Islet precursor cell (in vitro differentiated cells): ENCODE results near the gene DHRS4L2.
A peak's percentile ranks its signal among the peaks of the same experiment; 100 is the strongest.
"Not testable (repeated sequence)": the region's sequence is repeated elsewhere in the genome, so short reads cannot be mapped to it uniquely, and the experiment has no call there.

Experiments used
- DNase-seq: peaks from one replicate; pipeline ENCODE4 v3.0.0-alpha.2; 2018

The DHRS4L2 gene

GRCh38 chr14:23974041-23974440 lies 14.7 kb upstream of the DHRS4L2 start:
- DNase-seq, result not testable (repeated sequence)

DNA sequence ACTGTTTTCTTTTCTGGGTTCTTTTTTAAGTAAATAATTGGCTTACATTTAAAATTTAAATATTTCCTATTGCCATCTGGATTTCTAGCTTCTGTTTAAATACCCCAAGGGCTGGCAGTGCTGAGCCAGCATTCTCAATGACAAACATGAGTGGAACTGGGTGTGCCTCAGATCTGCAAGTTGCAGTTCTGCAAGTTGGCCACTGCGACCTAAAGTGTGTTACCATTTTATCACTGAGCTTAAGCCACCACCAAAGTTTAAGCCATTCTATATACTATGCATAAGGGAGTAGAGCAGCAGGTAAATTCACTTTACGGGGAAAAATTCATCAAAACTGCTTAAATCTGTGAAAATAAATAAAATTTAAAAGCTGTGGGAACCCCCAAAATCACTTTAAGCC lies 11.5 kb upstream of the DHRS4L2 start:
- DNase-seq, result not testable (repeated sequence)

- DNase-seq, result not testable (repeated sequence)
These were observed 6.5 kb upstream of the DHRS4L2 start for GRCh38 chr14:23981951-23982813.

- DNase-seq, result no peak
These were observed 3.7 kb upstream of the DHRS4L2 start for GRCh38 chr14:23984891-23985602.

GRCh38 chr14:23988223-23988606 lies 514 bp upstream of the DHRS4L2 start:
- not testable (repeated sequence) for DNase-seq

DNA sequence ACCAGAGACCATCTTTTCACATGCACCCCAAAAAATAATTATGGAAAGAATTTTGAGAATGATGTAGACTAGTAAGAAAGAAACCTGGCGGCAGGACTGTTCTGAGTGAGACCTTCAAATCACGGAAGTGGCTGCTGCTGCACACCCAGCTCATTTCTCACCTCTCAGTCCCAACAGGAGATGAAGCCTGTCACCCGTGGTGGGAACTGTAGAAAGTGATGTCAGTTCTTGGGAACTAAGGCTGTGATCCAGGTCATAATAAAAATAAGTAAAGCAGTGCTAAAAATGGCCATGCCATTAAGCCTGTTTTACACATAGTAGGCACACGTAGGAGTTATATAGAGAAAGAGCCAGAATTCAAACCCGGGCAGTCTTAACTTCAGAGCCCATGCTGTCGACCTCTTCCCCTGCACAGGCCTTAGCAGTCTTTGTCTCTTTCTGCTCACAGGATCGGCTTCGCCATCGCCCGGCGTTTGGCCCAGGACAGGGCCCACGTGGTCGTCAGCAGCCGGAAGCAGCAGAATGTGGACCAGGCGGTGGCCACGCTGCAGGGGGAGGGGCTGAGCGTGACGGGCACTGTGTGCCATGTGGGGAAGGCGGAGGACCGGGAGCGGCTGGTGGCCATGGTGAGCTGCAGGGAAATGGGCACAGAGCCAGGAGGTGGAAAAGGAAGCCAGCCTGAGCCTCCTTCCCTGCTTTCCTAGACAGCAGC lies 1.2 kb downstream of the DHRS4L2 start:
- DNase-seq, result not testable (repeated sequence)

- DNase-seq, result not testable (repeated sequence)
These were observed 2.2 kb downstream of the DHRS4L2 start for GRCh38 chr14:23990961-23991360.

DNA sequence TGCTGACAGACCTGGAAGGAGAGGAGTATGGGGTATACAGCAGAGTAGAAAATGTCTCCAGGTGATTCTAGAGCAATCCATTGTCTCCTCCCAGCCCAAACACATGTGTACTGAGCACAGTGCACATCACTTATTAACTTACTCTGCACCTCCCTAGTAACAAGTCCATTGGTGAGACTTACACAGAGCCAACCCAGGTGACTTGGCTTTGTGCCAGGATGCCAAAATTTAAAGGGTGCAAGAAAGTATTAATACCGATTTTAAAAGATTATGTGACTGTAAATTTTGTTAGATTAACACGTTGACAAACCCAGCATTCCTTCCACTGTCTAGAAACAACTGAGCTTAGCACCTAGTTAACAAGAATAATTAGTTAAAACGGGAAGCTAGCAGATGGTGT lies 4.3 kb downstream of the DHRS4L2 start:
- DNase-seq, result not testable (repeated sequence)

DNA sequence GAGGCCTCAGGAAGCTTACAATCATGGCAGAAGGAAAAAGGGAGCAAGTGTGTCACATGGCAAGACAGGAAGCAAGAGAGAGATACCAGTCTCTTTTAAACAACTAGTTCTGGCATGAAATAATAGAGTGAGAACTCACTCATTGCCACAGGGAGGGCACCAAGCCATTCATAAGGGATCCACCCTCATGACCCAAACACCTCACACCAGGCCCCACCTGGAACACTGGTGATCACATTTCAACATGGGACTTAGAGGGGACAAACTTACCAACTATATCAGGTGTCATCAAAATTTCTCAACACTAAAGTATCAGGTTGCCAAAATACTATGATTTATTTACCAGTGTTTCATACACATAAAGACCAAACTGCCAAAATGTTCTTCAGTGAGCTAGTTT lies 7.3 kb downstream of the DHRS4L2 start:
- not testable (repeated sequence) for DNase-seq

DNA sequence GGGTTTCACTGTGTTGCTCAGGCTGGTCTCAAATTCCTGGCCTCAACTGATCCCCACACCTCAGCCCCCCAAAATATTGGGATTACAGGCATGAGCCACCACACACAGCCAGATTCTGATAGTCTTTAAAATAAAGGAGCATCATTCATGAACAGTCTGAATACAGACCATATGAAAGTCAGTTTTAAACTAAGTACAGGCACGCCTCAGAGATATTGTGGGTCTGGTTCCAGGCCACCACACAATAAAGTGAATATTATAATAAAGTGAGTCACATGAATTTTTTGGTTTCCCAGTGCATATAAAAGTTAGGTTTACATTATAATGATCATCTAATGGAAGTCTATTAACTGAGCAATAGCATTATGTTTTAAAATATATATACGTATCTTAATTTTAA lies 8.1 kb downstream of the DHRS4L2 start:
- not testable (repeated sequence) for DNase-seq

DNA sequence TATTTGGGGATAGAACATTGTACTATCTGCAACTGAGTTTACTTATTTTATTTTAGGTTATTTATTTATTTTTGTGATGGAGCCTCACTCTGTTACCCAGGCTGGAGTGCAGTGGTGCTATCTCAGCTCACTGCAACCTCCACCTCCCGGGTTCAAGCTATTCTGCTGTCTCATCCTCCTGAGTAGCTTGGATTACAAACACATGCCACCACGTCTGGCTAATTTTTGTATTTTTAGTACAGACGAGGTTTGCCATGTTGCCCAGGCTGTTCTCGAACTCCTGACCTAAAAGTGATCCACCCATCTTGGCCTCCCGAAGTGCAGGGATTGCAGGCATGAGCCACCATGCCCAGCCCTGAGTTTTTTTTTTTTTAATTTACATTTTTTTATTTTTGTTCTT lies 10.9 kb downstream of the DHRS4L2 start:
- DNase-seq, result not testable (repeated sequence)

DNA sequence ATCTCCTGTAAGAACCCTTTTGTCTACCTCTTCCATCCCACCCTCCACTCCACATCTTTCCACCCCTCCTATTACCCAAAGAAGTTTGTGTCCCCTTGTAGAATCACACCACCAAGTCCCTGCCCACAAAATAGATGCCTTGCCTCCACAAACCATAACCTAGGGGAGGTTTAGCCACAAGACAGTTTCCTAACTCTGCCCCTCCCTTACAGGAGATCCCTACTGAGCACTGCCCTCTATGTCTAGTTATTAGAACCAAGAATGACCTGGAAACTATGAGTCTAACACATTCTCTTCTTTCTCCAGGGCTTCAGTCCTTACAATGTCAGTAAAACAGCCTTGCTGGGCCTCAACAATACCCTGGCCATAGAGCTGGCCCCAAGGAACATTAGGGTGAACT lies 12.3 kb downstream of the DHRS4L2 start:
- not testable (repeated sequence) for DNase-seq

- not testable (repeated sequence) for DNase-seq
These were observed 12.9 kb downstream of the DHRS4L2 start for GRCh38 chr14:24001679-24002078.

- DNase-seq, result not testable (repeated sequence)
These were observed 17.7 kb downstream of the DHRS4L2 start for GRCh38 chr14:24006471-24006816.

DNA sequence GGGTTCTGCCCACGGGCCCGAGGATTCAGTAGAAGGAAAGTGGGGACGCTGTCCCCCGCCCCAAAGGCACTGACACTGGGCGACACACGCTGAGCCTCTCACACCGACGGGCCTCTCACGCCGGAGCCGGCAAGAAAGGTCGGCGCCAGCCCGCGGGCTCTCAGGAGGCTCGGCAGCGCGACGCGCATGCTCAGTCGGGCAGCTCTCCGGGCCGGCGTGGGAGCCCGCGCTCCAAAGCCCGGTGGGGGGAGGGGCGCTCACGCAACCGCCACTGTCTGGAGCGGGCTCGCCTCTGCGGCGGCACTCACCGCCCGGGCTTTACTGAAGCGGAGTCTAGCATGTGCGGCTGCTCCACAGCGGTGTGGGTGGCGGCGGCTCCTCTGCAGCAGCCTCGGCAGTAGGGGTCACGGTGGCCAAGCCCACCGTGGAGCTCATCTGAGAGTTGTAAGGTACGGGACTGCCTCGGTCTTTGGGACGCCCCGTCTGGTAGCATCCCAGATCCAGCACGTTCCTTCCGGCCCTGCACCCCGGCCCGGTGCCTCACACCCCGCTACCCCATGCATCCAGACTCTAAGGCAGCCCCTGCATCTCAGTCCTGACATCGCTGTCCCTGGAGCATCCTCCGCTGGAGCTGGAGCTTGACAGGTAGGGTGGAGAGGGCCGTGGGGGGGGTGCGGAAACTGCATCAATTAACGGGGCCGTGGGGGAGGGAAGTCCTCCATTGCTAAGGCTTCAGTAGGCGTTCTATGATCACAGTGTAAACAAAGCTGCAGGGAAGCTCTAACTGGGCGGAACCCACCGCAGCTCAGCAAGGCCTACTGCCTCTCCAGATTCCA lies 18.3 kb downstream of the DHRS4L2 start:
- DNase-seq, result peak; percentile 54

GRCh38 chr14:24011051-24011450 lies 22.3 kb downstream of the DHRS4L2 start:
- DNase-seq, result no peak

DNA sequence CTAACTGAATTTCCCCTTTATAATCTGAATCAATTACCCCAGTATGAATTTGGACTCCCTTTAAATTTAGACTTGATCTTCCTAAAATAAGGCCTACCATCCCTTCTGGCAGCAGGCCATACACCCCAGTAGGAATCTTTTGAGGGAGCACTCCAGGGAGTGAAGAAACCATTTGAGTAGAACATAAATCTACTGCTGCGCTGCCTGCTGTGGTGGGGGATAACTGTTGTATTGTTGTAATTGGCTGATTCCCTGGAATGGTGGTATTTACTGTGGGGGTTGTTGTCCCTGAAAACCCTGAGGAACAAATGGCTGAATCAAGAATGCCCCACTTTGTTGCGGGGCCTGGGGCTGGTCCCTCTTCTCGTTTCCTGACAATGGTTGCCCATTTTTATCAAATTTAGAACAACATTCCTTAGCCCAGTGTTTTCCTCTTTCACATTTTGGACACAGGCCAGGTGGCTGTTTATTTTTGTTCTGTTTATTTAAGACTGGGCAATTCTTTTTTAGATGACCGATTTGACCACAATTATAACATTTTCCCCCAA lies 24.1 kb downstream of the DHRS4L2 start:
- DNase-seq, result not testable (repeated sequence)

GRCh38 chr14:24013654-24014514 lies 25.2 kb downstream of the DHRS4L2 start:
- peak; percentile 67 for DNase-seq

- not testable (repeated sequence) for DNase-seq
These were observed 27.0 kb downstream of the DHRS4L2 start for GRCh38 chr14:24015745-24016144.

DNA sequence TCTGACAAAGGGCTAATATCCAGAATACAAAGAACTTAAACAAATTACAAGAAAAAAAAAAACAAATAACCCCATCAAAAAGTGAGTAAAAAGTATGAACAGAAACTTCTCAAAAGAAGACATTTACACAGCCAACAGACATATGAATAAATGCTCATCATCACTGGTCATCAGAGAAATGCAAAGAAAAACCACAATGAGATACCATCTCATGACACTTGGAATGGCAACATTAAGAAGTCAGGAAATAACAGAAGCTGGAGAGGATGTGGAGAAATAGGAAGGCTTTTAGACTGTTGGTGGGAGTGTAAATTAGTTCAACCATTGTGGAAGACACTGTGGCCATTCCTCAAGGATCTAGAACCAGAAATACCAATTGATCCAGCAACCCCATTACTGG lies 30.2 kb downstream of the DHRS4L2 start:
- not testable (repeated sequence) for DNase-seq

DNA sequence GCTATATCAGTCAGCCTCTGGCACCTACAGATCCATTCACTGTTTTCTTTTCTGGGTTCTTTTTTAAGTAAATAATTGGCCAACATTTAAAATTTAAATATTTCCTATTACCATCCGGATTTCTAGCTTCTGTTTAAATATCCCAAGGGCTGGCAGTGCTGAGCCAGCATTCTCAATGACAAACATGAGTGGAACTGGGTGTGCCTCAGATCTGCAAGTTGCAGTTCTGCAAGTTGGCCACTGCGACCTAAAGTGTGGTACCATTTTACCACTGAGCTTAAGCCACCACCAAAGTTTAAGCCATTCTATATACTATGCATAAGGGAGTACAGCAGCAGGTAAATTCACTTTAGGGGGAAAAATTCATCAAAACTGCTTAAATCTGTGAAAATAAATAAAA lies 31.2 kb downstream of the DHRS4L2 start:
- not testable (repeated sequence) for DNase-seq
